PC-9 (cell line): Measurements from ENCODE around the gene NOC3L.

Experiments used
- CTCF ChIP-seq: fragments of 200-600 bp; sonication (generic); conservative IDR thresholded peaks from 2 replicates; pipeline ENCODE4 v1.6.1; 2017; ENCODE audit warnings: mixed run types, antibody characterized with exemption, mild to moderate bottlenecking, moderate library complexity
- EZH2 ChIP-seq: fragments of 200-600 bp; sonication (generic); IDR thresholded peaks from 2 replicates; pipeline ENCODE4 v1.8.0; 2017; ENCODE audit warnings: antibody characterized with exemption, low read depth

GRCh38 chr10:94315024-94315451, 47.7 kb downstream of the NOC3L start:
- TF ChIP-seq CTCF, result no peak
- no peak for TF ChIP-seq EZH2
